HCT116 (cell line): ENCODE results near the gene UBE2N. TPM values are rescaled to one million over a fixed set of nuclear protein-coding genes. Genes with fewer than 3 reads are reported as not detected.

Source experiments
- ATAC-seq: fragments of 200-7000 bp; cut with Tn5 transposase; 2 replicates; pipeline ENCODE4 v1.9.1; 2020; ENCODE audit warnings: mild to moderate bottlenecking, moderate library complexity
- BruUV-seq: library from RNA; stranded (reverse); fragments of 400-500 nt; replicated peaks from 2 replicates; lab custom pipeline; 2021; lab: Mats Ljungman, UMichigan
- CTCF ChIA-PET: fragments of 300-600 bp; sonication (Branson Sonifier 250); formaldehyde crosslinking; loops from one replicate; lab custom pipeline; 2021; ENCODE audit warnings: antibody characterized with exemption; lab: Charles Lee
- POLR2A ChIA-PET: fragments of 300-600, 350-600 bp; sonication (Branson Sonifier 250); formaldehyde crosslinking; loops from one replicate; lab custom pipeline; 2021; ENCODE audit warnings: antibody characterized with exemption; lab: Charles Lee
- RAD21 ChIA-PET, 2 experiments: fragments of 300-600 bp; sonication (Branson Sonifier 250); formaldehyde crosslinking; loops; one replicate each; lab custom pipeline; 2023; ENCODE audit warnings: low total read pairs in 2 of 2; ENCODE audit not compliant: uncharacterized antibody in 2 of 2, unreplicated experiment in 2 of 2, low non-redundant PET in 1 of 2; lab: Charles Lee
- DNase-seq: peaks from one replicate; pipeline ENCODE4 v3.0.0-alpha.2; 2010; ENCODE audit warnings: low read depth, low spot score
- H2AFZ ChIP-seq: fragments of 200-600 bp; shearing (Covaris generic), sonication (generic); 2 replicates; pipeline ENCODE4 v1.6.1; 2017; ENCODE audit warnings: low read depth, mixed run types, mixed read lengths, antibody characterized with exemption, low read length; ENCODE audit not compliant: poor library complexity, severe bottlenecking
- H3K27ac ChIP-seq: 2 replicates; pipeline ENCODE4 v1.5.1; 2012; ENCODE audit warnings: low read depth, low read length
- H3K27me3 ChIP-seq: fragments of 200-600 bp; sonication (generic); 2 replicates; pipeline ENCODE4 v1.6.1; 2016; ENCODE audit warnings: mixed run types, low read length, mixed read lengths; ENCODE audit not compliant: insufficient read depth
- H3K36me3 ChIP-seq, 2 experiments: fragments of 200-500 bp in 1 of 2; fragments of 200-600 bp in 1 of 2; sonication (Bioruptor generic) in 1 of 2; sonication (generic) in 1 of 2; 2 replicates each; pipeline versions ENCODE4 v1.5.1 to v1.6.1; 2014 to 2016; ENCODE audit warnings: low read length in 2 of 2, inconsistent platforms in 1 of 2, mixed read lengths in 1 of 2, mixed run types in 1 of 2; ENCODE audit not compliant: insufficient read depth in 2 of 2, control insufficient read depth in 1 of 2
- H3K4me1 ChIP-seq, 2 experiments: fragments of 200-600 bp in 1 of 2; sonication (generic) in 1 of 2; 2 replicates each; pipeline versions ENCODE4 v1.5.1 to v1.6.1; 2012 to 2017; ENCODE audit warnings: low read length in 2 of 2, inconsistent platforms in 1 of 2, mild to moderate bottlenecking in 1 of 2, mixed read lengths in 1 of 2, mixed run types in 1 of 2, moderate library complexity in 1 of 2; ENCODE audit not compliant: insufficient read depth in 2 of 2, control insufficient read depth in 1 of 2
- H3K4me2 ChIP-seq: fragments of 200-600 bp; sonication (generic); 2 replicates; pipeline ENCODE4 v1.6.1; 2017; ENCODE audit warnings: mixed run types, low read length, mixed read lengths
- H3K4me3 ChIP-seq, 2 experiments: fragments of 200-600 bp in 1 of 2; sonication (generic) in 1 of 2; replicated peaks in 1 of 2; 2 replicates each; pipeline ENCODE4 v1.5.1; 2011 to 2016; ENCODE audit warnings: low read length in 2 of 2, control low read depth in 1 of 2, low read depth in 1 of 2, mild to moderate bottlenecking in 1 of 2, mixed read lengths in 1 of 2, mixed run types in 1 of 2
- H3K79me2 ChIP-seq: fragments of 200-600 bp; sonication (generic); 2 replicates; pipeline ENCODE4 v1.6.1; 2017; ENCODE audit warnings: mild to moderate bottlenecking, mixed run types, low read length, moderate library complexity, mixed read lengths; ENCODE audit not compliant: insufficient read depth
- H3K9ac ChIP-seq: fragments of 200-600 bp; sonication (generic); 2 replicates; pipeline ENCODE4 v1.6.1; 2016; ENCODE audit warnings: low read length, mixed read lengths
- H3K9me2 ChIP-seq: fragments of 200-600 bp; sonication (generic), shearing (Covaris generic); 2 replicates; pipeline ENCODE4 v1.6.1; 2017; ENCODE audit warnings: mixed run types, mild to moderate bottlenecking, moderate library complexity; ENCODE audit not compliant: insufficient read depth
- H3K9me3 ChIP-seq, 2 experiments: fragments of 200-500 bp in 1 of 2; fragments of 200-600 bp in 1 of 2; sonication (Bioruptor generic) in 1 of 2; sonication (generic) in 1 of 2; 2 replicates each; pipeline ENCODE4 v1.6.1; 2014 to 2017; ENCODE audit warnings: low read length in 2 of 2, mixed read lengths in 2 of 2, inconsistent platforms in 1 of 2, low read depth in 1 of 2, mild to moderate bottlenecking in 1 of 2, mixed run types in 1 of 2, moderate library complexity in 1 of 2; ENCODE audit not compliant: control insufficient read depth in 1 of 2, insufficient read depth in 1 of 2
- H4K20me1 ChIP-seq: fragments of 200-600 bp; sonication (generic), shearing (Covaris generic); 2 replicates; pipeline ENCODE4 v1.6.1; 2017; ENCODE audit warnings: mixed run types, mild to moderate bottlenecking, moderate library complexity; ENCODE audit not compliant: insufficient read depth
- CBX3 ChIP-seq: IDR thresholded peaks from 2 replicates; pipeline ENCODE4 v1.6.1; 2012; ENCODE audit warnings: low read depth
- EZH2 ChIP-seq: fragments of 200-600 bp; sonication (generic); IDR thresholded peaks from 2 replicates; pipeline ENCODE4 v1.6.1; 2017; ENCODE audit warnings: antibody characterized with exemption, mixed run types
- EZH2phosphoT487 ChIP-seq: fragments of 200-600 bp; IDR thresholded peaks from 2 replicates; pipeline ENCODE4 v1.6.1; 2018; ENCODE audit warnings: antibody characterized with exemption, borderline replicate concordance
- FOSL1 ChIP-seq: IDR thresholded peaks from 2 replicates; pipeline ENCODE4 v1.6.1; 2012; ENCODE audit warnings: low read depth
- POLR2A ChIP-seq: IDR thresholded peaks from 2 replicates; pipeline ENCODE4 v1.7.0; 2011; ENCODE audit warnings: borderline replicate concordance; ENCODE audit not compliant: insufficient read depth, insufficient read length; ENCODE audit errors: extremely low read depth
- POLR2AphosphoS5 ChIP-seq: IDR thresholded peaks from 2 replicates; pipeline ENCODE4 v1.6.1; 2011; ENCODE audit warnings: mild to moderate bottlenecking, low read depth, low read length, moderate library complexity
- RAD21 ChIP-seq: IDR thresholded peaks from 2 replicates; pipeline ENCODE4 v1.6.1; 2012; ENCODE audit warnings: low read depth, mild to moderate bottlenecking
- SIN3A ChIP-seq: IDR thresholded peaks from 2 replicates; pipeline ENCODE4 v1.6.1; 2012; ENCODE audit warnings: low read depth
- SP1 ChIP-seq: IDR thresholded peaks from 2 replicates; pipeline ENCODE4 v1.6.1; 2012; ENCODE audit warnings: low read depth
- SRF ChIP-seq: IDR thresholded peaks from 2 replicates; pipeline ENCODE4 v1.6.1; 2012; ENCODE audit warnings: low read depth
- TCF7L2 ChIP-seq: IDR thresholded peaks from 2 replicates; pipeline ENCODE4 v1.7.0; 2011; ENCODE audit warnings: borderline replicate concordance, inconsistent platforms; ENCODE audit not compliant: insufficient read depth, insufficient read length; ENCODE audit errors: extremely low read depth
- YY1 ChIP-seq: IDR thresholded peaks from 2 replicates; pipeline ENCODE4 v1.6.1; 2011; ENCODE audit warnings: low read length, low read depth, moderate library complexity, mild to moderate bottlenecking; ENCODE audit not compliant: insufficient replicate concordance; ENCODE audit errors: extremely low read depth
- ZFX ChIP-seq: fragments of 450-650 bp; IDR thresholded peaks from 2 replicates; pipeline ENCODE4 v1.6.1; 2017
- ZNF274 ChIP-seq: fragments of 200-500 bp; sonication (Bioruptor generic); IDR thresholded peaks from 2 replicates; pipeline ENCODE4 v1.6.1; 2014; ENCODE audit warnings: mild to moderate bottlenecking, low read depth, low read length, inconsistent platforms
- intact Hi-C: fragments of 100-400 bp; cut with micrococcal nuclease; formaldehyde crosslinking; loops from 2 replicates; pipeline ENCODE4 v1.10.0; 2022
- total RNA-seq: library from RNA; stranded (reverse); gene quantifications from one replicate; pipeline ENCODE4 v1.2.1, GENCODE V29; 2021; ENCODE audit not compliant: unreplicated experiment
- TF ChIP-seq, protein P1 (sequence below): IDR thresholded peaks from 2 replicates; pipeline ENCODE4 v1.6.1; 2012; ENCODE audit warnings: low read depth
- TF ChIP-seq, protein P2 (sequence below), 3 experiments: fragments of 200-600 bp in 1 of 3; sonication (generic) in 1 of 3; IDR thresholded peaks in 2 of 3; conservative IDR thresholded peaks in 1 of 3; 2 replicates each; pipeline ENCODE4 v1.5.1; 2012 to 2017; ENCODE audit warnings: low read depth in 2 of 3, low read length in 2 of 3, antibody characterized with exemption in 1 of 3, borderline replicate concordance in 1 of 3, control low read depth in 1 of 3, mild to moderate bottlenecking in 1 of 3, mixed read lengths in 1 of 3, mixed run types in 1 of 3, moderate library complexity in 1 of 3; ENCODE audit not compliant: insufficient read depth in 1 of 3
- TF ChIP-seq, protein P3 (sequence below): IDR thresholded peaks from 2 replicates; pipeline ENCODE4 v1.6.1; 2012

Gene UBE2N
- total RNA-seq, 1 experiment from 2014 or later, result 140 TPM

- intact Hi-C loops, result no loop called here
- DNase-seq, result no peak
- no peak overlapping the region for H3K27ac ChIP-seq
- TF ChIP-seq, protein P1, sequence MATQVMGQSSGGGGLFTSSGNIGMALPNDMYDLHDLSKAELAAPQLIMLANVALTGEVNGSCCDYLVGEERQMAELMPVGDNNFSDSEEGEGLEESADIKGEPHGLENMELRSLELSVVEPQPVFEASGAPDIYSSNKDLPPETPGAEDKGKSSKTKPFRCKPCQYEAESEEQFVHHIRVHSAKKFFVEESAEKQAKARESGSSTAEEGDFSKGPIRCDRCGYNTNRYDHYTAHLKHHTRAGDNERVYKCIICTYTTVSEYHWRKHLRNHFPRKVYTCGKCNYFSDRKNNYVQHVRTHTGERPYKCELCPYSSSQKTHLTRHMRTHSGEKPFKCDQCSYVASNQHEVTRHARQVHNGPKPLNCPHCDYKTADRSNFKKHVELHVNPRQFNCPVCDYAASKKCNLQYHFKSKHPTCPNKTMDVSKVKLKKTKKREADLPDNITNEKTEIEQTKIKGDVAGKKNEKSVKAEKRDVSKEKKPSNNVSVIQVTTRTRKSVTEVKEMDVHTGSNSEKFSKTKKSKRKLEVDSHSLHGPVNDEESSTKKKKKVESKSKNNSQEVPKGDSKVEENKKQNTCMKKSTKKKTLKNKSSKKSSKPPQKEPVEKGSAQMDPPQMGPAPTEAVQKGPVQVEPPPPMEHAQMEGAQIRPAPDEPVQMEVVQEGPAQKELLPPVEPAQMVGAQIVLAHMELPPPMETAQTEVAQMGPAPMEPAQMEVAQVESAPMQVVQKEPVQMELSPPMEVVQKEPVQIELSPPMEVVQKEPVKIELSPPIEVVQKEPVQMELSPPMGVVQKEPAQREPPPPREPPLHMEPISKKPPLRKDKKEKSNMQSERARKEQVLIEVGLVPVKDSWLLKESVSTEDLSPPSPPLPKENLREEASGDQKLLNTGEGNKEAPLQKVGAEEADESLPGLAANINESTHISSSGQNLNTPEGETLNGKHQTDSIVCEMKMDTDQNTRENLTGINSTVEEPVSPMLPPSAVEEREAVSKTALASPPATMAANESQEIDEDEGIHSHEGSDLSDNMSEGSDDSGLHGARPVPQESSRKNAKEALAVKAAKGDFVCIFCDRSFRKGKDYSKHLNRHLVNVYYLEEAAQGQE, result no peak
- TF ChIP-seq ZNF274, result no peak
- no peak for TF ChIP-seq SRF
- no peak for TF ChIP-seq FOSL1
- TF ChIP-seq, all 23 proteins: peak for 0
- no TSS peak for BruUV-seq
- Histone ChIP-seq H3K4me2 (no peak overlapping the region), H3K27me3 (no peaks in the 10 kb centered on the region), H3K9ac (no peak overlapping the region), H4K20me1 (no peaks in the 10 kb centered on the region), H3K4me3 (no peak overlapping the region), H3K79me2 (no peaks in the 10 kb centered on the region), H3K9me3 (no peaks in the 10 kb centered on the region), H3K9me2 (no peaks in the 10 kb centered on the region), H3K4me1 (no peaks in the 10 kb centered on the region), H2AFZ (no peak overlapping the region), H3K36me3 (no peaks in the 10 kb centered on the region)
- RAD21 ChIA-PET, result no interaction called here
- no peak for ATAC-seq
- POLR2A ChIA-PET, result no interaction called here
- CTCF ChIA-PET, result no interaction called here
These were observed 17.4 kb upstream of the UBE2N start for GRCh38 chr12:93459097-93459496.

GRCh38 chr12:93456077-93456476 is 14.3 kb upstream of the UBE2N start:
- no peaks in the 10 kb centered on the region for H3K9me2 ChIP-seq
- DNase-seq (no peak), ATAC-seq (no peak)
- ChIA-PET CTCF (no interaction called here), RAD21 (no interaction called here), POLR2A (no interaction called here)
- no peak overlapping the region for H3K4me2 ChIP-seq
- BruUV-seq, result no TSS peak
- intact Hi-C loops, result no loop called here
- no peak overlapping the region for H3K9ac ChIP-seq
- no peak overlapping the region for H3K4me3 ChIP-seq
- H3K27ac ChIP-seq, result no peak overlapping the region
- H3K4me1 ChIP-seq, result no peaks in the 10 kb centered on the region
- no peaks in the 10 kb centered on the region for H3K79me2 ChIP-seq
- H2AFZ ChIP-seq, result peak overlapping the region; percentile 20
- H3K27me3 ChIP-seq, result no peaks in the 10 kb centered on the region
- H3K9me3 ChIP-seq, result 0 out of 4 replicates have a peak, but pooled peaks cover 0 to under 1% of the 10 kb centered on the region in 2 experiments
- no peaks in the 10 kb centered on the region for H4K20me1 ChIP-seq
- no peaks in the 10 kb centered on the region for H3K36me3 ChIP-seq
- no peak for TF ChIP-seq SIN3A
- no peak for TF ChIP-seq SRF
- no peak for TF ChIP-seq SP1
- TF ChIP-seq FOSL1, result no peak
- TF ChIP-seq ZNF274, result no peak
- no peak for TF ChIP-seq RAD21
- no peak for TF ChIP-seq EZH2
- TF ChIP-seq ZFX, result no peak
- TF ChIP-seq CBX3, result no peak
- no peak for TF ChIP-seq EZH2phosphoT487
- TF ChIP-seq YY1, result no peak
- TF ChIP-seq, protein P2, sequence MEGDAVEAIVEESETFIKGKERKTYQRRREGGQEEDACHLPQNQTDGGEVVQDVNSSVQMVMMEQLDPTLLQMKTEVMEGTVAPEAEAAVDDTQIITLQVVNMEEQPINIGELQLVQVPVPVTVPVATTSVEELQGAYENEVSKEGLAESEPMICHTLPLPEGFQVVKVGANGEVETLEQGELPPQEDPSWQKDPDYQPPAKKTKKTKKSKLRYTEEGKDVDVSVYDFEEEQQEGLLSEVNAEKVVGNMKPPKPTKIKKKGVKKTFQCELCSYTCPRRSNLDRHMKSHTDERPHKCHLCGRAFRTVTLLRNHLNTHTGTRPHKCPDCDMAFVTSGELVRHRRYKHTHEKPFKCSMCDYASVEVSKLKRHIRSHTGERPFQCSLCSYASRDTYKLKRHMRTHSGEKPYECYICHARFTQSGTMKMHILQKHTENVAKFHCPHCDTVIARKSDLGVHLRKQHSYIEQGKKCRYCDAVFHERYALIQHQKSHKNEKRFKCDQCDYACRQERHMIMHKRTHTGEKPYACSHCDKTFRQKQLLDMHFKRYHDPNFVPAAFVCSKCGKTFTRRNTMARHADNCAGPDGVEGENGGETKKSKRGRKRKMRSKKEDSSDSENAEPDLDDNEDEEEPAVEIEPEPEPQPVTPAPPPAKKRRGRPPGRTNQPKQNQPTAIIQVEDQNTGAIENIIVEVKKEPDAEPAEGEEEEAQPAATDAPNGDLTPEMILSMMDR (IDR thresholded peaks at IDR 0.05 in 2 of 3, conservative IDR thresholded peaks at IDR 0.05 in 1 of 3; ENCODE audit: borderline replicate concordance in 1 of 3, insufficient read depth in 1 of 3, low read depth in 2 of 3, low read length in 2 of 3), result no peak
- no peak for TF ChIP-seq TCF7L2
- no peak for TF ChIP-seq POLR2A
- TF ChIP-seq, protein P3, sequence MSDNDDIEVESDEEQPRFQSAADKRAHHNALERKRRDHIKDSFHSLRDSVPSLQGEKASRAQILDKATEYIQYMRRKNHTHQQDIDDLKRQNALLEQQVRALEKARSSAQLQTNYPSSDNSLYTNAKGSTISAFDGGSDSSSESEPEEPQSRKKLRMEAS, result no peak
- no peak for TF ChIP-seq POLR2AphosphoS5
